Measurements from ENCODE around the gene ARL14.

The ARL14 gene

DNA sequence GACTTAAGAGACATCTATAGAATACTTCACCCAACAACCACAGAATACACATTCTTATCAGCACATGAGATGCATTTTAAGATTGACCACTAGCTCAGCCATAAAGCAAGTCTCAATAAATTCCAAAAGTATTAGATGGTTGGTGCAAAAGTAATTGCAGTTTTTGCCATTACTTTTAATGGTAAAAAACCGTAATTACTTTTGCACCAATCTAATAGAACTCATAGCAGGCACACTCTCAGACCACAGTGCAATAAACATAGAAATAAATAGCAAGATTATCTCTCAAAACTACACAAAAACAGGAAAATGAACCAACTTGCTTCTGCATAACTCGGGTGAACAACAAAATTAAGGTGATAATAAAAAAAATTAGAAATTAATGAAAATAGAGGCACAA lies 45.4 kb downstream of the ARL14 start:
- no peak for DNase-seq (ENCODE audit: low spot score)
- ChIA-PET CTCF (no interaction called here), POLR2A (ENCODE audit: low non-redundant PET) (no interaction called here)
- TF ChIP-seq, protein P1, sequence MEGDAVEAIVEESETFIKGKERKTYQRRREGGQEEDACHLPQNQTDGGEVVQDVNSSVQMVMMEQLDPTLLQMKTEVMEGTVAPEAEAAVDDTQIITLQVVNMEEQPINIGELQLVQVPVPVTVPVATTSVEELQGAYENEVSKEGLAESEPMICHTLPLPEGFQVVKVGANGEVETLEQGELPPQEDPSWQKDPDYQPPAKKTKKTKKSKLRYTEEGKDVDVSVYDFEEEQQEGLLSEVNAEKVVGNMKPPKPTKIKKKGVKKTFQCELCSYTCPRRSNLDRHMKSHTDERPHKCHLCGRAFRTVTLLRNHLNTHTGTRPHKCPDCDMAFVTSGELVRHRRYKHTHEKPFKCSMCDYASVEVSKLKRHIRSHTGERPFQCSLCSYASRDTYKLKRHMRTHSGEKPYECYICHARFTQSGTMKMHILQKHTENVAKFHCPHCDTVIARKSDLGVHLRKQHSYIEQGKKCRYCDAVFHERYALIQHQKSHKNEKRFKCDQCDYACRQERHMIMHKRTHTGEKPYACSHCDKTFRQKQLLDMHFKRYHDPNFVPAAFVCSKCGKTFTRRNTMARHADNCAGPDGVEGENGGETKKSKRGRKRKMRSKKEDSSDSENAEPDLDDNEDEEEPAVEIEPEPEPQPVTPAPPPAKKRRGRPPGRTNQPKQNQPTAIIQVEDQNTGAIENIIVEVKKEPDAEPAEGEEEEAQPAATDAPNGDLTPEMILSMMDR (conservative IDR thresholded peaks at IDR 0.05; ENCODE audit: low read depth) = no peak
- no peak overlapping the region for H3K27ac ChIP-seq

- POLR2A ChIA-PET (ENCODE audit: low non-redundant PET) = no interaction called here
- no peak overlapping the region for H3K27ac ChIP-seq
- CTCF ChIA-PET = no interaction called here
- TF ChIP-seq, protein P1 (conservative IDR thresholded peaks at IDR 0.05; ENCODE audit: low read depth) = no peak
- no peak for DNase-seq (ENCODE audit: low spot score)
Measured at GRCh38 chr3:160725338-160725737, 48.4 kb downstream of the ARL14 start.

Data from RWPE1 (cell line).